Effector CD8-positive, alpha-beta T cell (primary cell): ENCODE results near the gene LTO1.
"Not testable (repeated sequence)": the region's sequence is repeated elsewhere in the genome, so short reads cannot be mapped to it uniquely, and the experiment has no call there.

Experiments
- DNase-seq: peaks from one replicate; lab custom pipeline; 2025; lab: John Stamatoyannopoulos, UW

LTO1 gene

GRCh38 chr11:69634590-69634989 lies 40.6 kb downstream of the LTO1 start:
- no peak for DNase-seq

GRCh38 chr11:69634069-69634468 lies 41.1 kb downstream of the LTO1 start:
- DNase-seq = no peak

GRCh38 chr11:69632900-69633299 lies 42.3 kb downstream of the LTO1 start:
- DNase-seq = no peak

GRCh38 chr11:69630424-69630823 lies 44.7 kb downstream of the LTO1 start:
- DNase-seq = no peak

GRCh38 chr11:69630017-69630416 lies 45.1 kb downstream of the LTO1 start:
- no peak for DNase-seq

GRCh38 chr11:69627551-69627950 lies 47.6 kb downstream of the LTO1 start:
- no peak for DNase-seq

- DNase-seq = no peak
Observed at GRCh38 chr11:69625476-69625875, 49.7 kb downstream of the LTO1 start.

- no peak for DNase-seq
Observed at GRCh38 chr11:69624293-69624692, 50.9 kb downstream of the LTO1 start.

GRCh38 chr11:69622097-69622681 lies 53.0 kb downstream of the LTO1 start:
- not testable (repeated sequence) for DNase-seq

- no peak for DNase-seq
Observed at GRCh38 chr11:69620683-69621290, 54.4 kb downstream of the LTO1 start.

GRCh38 chr11:69618237-69618636 lies 56.9 kb downstream of the LTO1 start:
- no peak for DNase-seq

GRCh38 chr11:69617682-69618081 lies 57.5 kb downstream of the LTO1 start:
- no peak for DNase-seq

GRCh38 chr11:69617220-69617619 lies 57.9 kb downstream of the LTO1 start:
- DNase-seq = no peak
